Measurements from ENCODE around the gene ETV5.

ETV5 gene

GRCh38 chr3:186108941-186109865 lies at the start of gene ETV5:
Gene ETV5, minus strand, starts transcription at chr3:186109089. Its CDS starts 3,221 bp downstream, at chr3:186105868.
- DNase-seq (ENCODE audit: low read depth in 4 of 4, low spot score in 1 of 4): peak; percentile 69 to 93 (median 82)

DNA sequence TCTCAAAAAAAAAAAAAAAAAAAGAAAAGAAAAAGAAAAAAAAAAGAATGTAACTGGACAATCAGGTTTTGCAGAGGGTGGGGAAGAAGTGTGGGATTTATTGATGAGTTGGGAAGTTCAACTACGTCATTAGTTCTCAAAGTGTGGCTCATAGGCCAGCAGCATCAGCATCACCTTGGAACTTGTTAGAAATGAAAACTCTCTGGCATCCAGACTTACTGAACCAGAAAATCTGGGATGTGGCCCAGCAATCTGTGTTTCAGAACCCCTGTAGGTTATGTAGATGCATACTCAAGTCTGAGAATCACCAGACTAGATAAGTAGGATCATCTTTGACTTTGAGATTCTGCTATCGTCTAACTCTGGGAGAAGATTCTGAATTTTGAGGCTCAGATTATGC lies 45.8 kb upstream of the ETV5 start:
- no peak for DNase-seq (ENCODE audit: low read depth in 4 of 4, low spot score in 1 of 4)

DNA sequence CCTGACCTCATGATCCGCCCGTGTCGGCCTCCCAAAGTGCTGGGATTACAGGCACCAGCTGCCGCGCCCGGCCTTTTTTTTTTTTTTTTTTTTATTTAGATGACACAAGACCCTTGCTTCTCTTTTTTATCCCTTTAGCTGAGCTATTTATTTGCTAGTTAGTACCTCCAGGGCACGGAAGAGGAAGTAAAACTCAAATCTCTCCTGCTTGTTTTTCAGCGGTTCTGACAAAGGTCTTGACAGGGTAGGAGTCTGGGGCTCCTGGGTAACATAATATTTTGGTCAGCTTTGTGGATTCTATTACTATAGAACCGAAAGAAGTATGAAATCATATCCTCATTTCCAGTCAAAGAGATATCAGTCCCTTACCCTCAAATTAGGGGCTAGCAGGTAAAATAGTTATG lies 44.0 kb upstream of the ETV5 start:
- no peak for DNase-seq (ENCODE audit: low read depth in 4 of 4, low spot score in 1 of 4)

DNA sequence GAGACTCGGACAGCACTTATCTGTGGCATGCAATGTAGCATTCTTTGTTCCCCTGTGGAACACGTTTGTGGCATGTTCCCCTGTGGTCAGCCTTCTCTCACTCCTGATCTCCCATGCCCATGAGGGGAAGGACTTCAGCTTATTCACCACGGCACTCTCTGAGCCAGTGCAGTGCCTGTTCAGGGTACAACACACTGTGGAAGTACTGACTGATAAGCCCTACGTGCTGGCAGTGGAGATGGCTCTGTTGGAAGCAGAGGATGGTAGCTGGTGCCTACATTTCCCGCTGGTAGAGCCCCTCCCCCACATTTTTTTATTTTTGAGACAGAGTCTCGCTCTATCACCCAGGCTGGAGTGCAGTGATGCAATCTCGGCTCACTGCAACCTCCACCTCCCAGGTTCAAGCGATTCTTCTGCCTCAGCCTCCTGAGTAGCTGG lies 43.5 kb upstream of the ETV5 start:
- no peak for DNase-seq (ENCODE audit: low read depth in 4 of 4, low spot score in 1 of 4)

GRCh38 chr3:186151077-186151971 lies 42.4 kb upstream of the ETV5 start:
- DNase-seq (ENCODE audit: low read depth in 4 of 4, low spot score in 1 of 4): no peak

GRCh38 chr3:186150041-186150830 lies 41.3 kb upstream of the ETV5 start:
- no peak for DNase-seq (ENCODE audit: low read depth in 4 of 4, low spot score in 1 of 4)

DNA sequence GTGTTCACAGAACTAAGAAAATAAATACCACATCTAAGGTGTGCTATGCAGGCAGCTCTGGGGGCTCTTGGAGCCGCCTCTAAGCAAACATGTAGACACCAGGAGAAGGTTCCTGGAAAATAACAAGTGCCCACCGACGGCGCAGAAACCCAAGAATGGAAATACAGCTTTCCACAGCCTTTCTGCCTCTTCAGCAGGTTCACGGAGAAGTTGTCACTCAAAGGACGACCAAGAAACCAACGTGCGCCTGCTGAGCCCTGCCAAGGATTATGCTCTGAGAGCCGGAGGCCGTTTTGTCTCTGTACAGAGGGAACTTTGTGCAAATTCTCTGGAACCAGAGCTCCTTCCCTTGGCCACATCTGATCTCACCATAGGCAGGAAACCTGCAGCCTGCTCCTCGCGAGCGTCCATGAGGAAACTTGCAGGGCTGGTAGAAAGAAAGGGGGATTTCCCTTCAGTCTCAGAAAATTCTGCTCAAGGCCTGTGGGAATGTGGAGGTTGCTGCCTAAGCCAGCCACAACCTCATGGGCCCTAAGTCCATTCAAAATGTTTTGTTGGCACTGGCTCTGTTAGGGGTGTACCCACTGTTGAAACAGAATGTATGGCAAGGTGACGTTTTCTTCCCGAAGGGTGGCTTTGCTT lies 40.6 kb upstream of the ETV5 start:
- no peak for DNase-seq (ENCODE audit: low read depth in 4 of 4, low spot score in 1 of 4)

DNA sequence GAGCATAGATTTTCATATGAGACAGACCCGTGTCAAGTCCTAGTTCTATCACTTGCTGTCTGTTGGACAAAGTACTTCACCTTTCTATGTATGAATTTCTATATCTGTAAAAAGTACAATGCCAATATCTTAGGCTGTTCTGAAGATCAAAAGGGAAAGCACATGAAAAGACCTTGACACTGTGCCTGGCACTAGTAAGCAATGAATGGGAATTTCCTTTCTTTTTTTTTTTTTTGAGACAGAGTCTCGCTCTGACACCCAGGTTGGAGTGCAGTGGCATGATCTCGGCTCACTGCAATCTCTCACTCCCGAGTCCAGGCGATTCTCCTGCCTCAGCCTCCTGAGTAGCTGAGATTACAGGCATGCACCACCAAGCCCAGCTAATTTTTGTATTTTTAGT lies 35.4 kb upstream of the ETV5 start:
- no peak for DNase-seq (ENCODE audit: low read depth in 4 of 4, low spot score in 1 of 4)

- DNase-seq (ENCODE audit: low read depth in 4 of 4, low spot score in 1 of 4): no peak
Measured at GRCh38 chr3:186143250-186143649, 34.4 kb upstream of the ETV5 start.

DNA sequence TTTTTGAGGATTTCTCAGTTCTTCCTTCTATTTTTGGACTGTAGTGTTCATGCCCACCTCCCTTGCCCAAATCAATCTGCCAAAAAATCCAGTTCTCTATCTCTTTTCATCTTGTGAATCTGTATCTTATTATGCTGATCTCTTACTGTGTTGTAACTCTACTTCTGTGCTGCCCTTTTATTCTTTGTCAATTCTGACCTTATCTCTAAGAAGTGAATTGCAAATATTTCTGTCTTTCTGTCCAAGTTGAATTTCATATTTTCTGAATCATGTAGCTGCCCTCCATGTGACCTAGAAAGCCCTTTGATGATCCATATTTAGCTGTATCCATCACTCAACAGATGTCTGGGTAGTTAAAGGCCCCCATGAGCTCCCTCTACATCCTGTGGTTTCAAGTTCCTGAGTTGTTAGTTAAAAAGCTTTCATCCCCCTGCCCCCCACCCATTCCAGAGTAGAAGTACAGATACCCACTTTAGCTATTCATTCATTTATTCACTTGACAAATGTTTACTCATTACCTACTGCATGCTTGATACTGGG lies 33.6 kb upstream of the ETV5 start:
- no peak for DNase-seq (ENCODE audit: low read depth in 4 of 4, low spot score in 1 of 4)

DNA sequence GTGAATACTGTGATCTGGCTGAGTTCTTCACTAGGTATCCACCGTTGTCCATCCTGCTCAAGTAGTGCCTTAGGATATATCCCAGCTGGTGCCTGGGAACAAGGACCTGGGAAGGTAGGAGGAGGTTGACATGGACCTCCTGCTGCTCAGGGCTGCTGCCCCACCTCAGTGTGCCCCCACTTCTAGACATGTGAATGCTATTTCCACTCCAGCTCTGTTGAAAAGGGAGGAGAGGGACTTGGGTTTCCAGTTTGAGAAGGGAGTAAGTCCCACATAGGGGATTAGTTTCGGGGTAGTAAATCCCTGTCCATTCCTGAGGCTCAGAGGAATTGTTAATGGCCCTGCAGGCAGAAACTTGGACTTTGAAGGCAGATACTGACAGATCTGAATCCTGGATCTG lies 32.9 kb upstream of the ETV5 start:
- no peak for DNase-seq (ENCODE audit: low read depth in 4 of 4, low spot score in 1 of 4)

- DNase-seq (ENCODE audit: low read depth in 4 of 4, low spot score in 1 of 4): no peak
Measured at GRCh38 chr3:186138272-186138981, 29.5 kb upstream of the ETV5 start.

DNA sequence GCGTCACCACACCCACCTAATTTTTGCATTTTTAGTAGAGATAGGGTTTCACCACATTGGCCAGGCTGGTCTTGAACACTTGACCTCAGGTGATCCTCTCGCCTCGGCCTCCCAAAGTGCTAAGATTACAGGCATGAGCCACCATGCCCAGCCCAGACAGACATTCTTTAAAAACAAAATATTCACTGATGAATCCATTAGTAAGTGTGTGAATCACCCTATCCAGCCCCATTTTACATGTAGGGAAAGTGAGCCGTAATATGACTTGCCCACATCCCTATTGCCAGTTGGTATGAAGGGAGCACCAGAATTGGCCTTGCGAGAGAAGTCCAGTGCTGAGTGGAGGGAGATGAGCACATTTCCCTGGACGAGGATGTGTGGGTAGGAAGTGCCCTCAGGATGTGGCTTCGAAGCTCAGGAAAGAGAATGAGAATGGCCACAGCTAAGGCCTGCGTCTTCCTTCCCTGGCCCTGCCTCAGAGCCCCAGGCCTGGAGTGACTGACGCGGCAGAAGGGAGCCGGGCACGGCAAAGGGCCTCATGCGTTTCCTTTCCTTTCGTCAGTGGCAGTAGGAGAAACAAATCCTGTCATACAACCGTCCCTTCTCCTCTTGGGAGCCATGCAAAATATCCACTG lies 28.3 kb upstream of the ETV5 start:
- no peak for DNase-seq (ENCODE audit: low read depth in 4 of 4, low spot score in 1 of 4)

GRCh38 chr3:186133980-186134379 lies 25.1 kb upstream of the ETV5 start:
- DNase-seq (ENCODE audit: low read depth in 4 of 4, low spot score in 1 of 4): no peak

DNA sequence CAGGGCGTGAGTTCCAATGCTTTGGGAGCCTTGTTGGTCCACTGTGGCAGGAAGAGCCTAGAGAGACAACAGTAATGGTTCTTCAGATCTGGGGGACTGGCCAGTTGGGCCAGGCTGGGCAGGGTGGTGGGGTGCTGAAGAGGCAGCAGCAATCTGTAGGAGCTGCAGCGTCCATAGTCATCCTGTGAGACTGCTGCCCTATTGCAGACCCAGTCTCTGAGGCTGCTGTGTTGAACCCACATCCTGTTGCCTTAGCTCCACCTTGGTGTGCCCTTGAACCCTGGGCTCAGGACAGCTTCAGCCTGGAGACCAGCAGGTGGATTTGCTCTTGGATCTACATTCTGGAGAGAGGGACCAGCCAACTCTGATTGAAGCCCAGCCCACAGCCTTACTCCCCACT lies 23.6 kb upstream of the ETV5 start:
- DNase-seq (ENCODE audit: low read depth in 4 of 4, low spot score in 1 of 4): no peak

GRCh38 chr3:186129206-186129605 lies 20.3 kb upstream of the ETV5 start:
- no peak for DNase-seq (ENCODE audit: low read depth in 4 of 4, low spot score in 1 of 4)

GRCh38 chr3:186128158-186128557 lies 19.3 kb upstream of the ETV5 start:
- no peak for DNase-seq (ENCODE audit: low read depth in 4 of 4, low spot score in 1 of 4)

- no peak for DNase-seq (ENCODE audit: low read depth in 4 of 4, low spot score in 1 of 4)
Measured at GRCh38 chr3:186127463-186127862, 18.6 kb upstream of the ETV5 start.

- no peak for DNase-seq (ENCODE audit: low read depth in 4 of 4, low spot score in 1 of 4)
Measured at GRCh38 chr3:186125118-186125517, 16.2 kb upstream of the ETV5 start.

All from stimulated activated CD4-positive, alpha-beta T cell treated with anti-CD3 and anti-CD28 coated beads, Interleukin-1b, Interleukin-23, amount 100 ng/mL, for 24 hours (primary cell).